A549 treated with AZD9567 at 1 μM for 4 hours (cell line): ENCODE results near the gene ACSL5. TPM values are rescaled to one million over a fixed set of nuclear protein-coding genes. Genes with fewer than 3 reads are reported as not detected.

Experiments
- total RNA-seq: library from RNA; stranded (reverse); fragments of 200-300 nt; extraction: Qiagen RNA extraction; gene quantifications from 5 replicates; pipeline ENCODE4 v1.2.3, GENCODE V29; 2022; ENCODE audit not compliant: insufficient read depth

Gene ACSL5, protein sequence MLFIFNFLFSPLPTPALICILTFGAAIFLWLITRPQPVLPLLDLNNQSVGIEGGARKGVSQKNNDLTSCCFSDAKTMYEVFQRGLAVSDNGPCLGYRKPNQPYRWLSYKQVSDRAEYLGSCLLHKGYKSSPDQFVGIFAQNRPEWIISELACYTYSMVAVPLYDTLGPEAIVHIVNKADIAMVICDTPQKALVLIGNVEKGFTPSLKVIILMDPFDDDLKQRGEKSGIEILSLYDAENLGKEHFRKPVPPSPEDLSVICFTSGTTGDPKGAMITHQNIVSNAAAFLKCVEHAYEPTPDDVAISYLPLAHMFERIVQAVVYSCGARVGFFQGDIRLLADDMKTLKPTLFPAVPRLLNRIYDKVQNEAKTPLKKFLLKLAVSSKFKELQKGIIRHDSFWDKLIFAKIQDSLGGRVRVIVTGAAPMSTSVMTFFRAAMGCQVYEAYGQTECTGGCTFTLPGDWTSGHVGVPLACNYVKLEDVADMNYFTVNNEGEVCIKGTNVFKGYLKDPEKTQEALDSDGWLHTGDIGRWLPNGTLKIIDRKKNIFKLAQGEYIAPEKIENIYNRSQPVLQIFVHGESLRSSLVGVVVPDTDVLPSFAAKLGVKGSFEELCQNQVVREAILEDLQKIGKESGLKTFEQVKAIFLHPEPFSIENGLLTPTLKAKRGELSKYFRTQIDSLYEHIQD
- 0.13 to 0.22 TPM (median 0.18 TPM) in 4 of 5 replicates, not detected in the other for total RNA-seq

DNA sequence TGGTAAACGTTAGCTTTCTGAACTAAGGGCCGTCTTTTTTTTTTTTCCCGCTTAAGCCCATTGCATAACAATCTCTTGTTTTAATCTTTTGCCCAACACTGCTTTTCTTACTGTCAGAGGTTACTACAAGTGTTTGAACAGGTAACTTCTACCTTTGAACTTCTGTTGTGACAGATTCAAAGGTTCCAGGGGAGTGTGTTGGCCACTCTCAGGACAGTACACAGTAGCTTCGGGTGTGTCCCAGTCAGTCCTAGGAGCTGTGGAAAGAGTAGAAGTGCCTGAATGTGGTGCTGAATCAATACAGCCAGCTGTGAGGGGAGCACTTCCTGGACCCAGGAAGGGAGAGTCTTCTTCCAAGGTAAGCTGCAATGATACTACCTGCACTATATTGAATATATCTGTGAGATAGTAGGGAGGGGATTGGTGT lies at the start of gene ACSL5:
Gene ACSL5 (plus strand): TSS at position 205 of the 427 bp plus-strand sequence. CDS start 20,831 bp downstream, outside the sequence.

DNA sequence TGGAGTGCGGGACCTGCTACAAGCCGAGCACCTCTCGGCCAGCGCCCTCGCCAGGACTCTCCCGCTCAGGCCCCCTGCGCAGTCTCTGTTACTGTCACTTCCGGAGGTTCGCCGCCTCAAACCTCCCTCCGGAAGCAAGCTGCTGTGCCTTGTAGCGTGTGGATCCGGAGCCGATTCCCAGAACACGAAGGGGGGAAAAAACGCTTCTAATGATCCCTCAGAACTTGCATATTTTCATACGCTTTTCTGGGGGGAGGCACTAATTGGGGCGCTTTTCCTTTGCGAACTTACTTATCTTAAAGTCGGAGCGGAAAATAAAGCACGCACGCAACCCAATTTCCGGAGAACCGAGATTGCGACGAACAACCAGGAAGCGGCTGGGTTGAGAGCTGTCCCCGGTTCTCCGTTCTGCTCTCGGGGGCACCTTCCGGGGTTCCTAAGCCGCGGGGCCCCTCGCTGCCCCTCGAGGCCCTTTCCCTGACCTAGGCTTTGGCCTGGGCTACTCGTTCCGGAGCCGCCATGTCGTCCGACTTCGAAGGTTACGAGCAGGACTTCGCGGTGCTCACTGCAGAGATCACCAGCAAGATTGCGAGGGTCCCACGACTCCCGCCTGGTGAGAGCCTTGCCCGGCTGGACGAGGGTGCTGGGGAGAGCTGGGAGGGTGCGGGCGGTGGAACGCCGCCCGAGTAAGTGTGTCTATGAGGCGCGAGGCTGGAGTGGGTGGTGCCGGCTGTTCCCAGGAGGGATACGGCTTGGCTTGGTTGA lies 73.1 kb downstream of the ACSL5 start, which contains the start of the genes VTI1A and ZDHHC6:
Gene VTI1A (plus strand): TSS at position 361 of the 765 bp plus-strand sequence. CDS start 159 bp downstream, at position 520.
Gene ZDHHC6 (minus strand): TSS at position 60 of the 765 bp plus-strand sequence. CDS start 1,478 bp downstream, outside the sequence.

Other genes starting within 250 kb of the ACSL5 start
- gene GPAM, start 190.4 kb upstream of the ACSL5 start, total RNA-seq = 5.6 to 7.6 TPM (median 7.0 TPM) in 5 replicates
- not detected in 5 replicates for gene TECTB, start 90.7 kb upstream of the ACSL5 start, total RNA-seq
- gene ZDHHC6, start 72.8 kb downstream of the ACSL5 start, total RNA-seq = 27.8 to 28.8 TPM (median 28.4 TPM) in 5 replicates
- gene VTI1A, start 73.1 kb downstream of the ACSL5 start, total RNA-seq = 12.4 to 26.5 TPM (median 14.4 TPM) in 5 replicates